Measurements from ENCODE around the gene ARID1B. TPM values are rescaled to one million over a fixed set of nuclear protein-coding genes. Genes with fewer than 3 reads are reported as not detected.

ARID1B gene
- total RNA-seq, 1 experiment from 2014 or later = 60.3 TPM

GRCh38 chr6:156867121-156867520 lies 89.9 kb downstream of the ARID1B start:
- CTCF ChIA-PET = interaction anchor here (0.7 kb wide), 1 partner anchor 40 kb away, joined by 3 read pairs; no protein-coding TSS in a partner anchor
- no peaks in the 10 kb centered on the region for H3K36me3 Mint-ChIP-seq
- DNase-seq (ENCODE audit: low spot score) (no peak), ATAC-seq (peak; percentile 16; the same call in 1 of the 2 replicates)
- no peaks in the 10 kb centered on the region for H3K9me3 Mint-ChIP-seq
- H3K27me3 Mint-ChIP-seq (ENCODE audit: low read depth) = no peaks in the 10 kb centered on the region
- POLR2A ChIA-PET = no interaction called here
- H3K4me3 Mint-ChIP-seq = no peak overlapping the region
- TF ChIP-seq NFATC4 (CRISPR knock-in tag; IDR thresholded peaks at IDR 0.05) (no peak), ZNF425 (CRISPR knock-in tag; conservative IDR thresholded peaks at IDR 0.05) (no peak), STAT6 (CRISPR knock-in tag; conservative IDR thresholded peaks at IDR 0.05; ENCODE audit: low read depth) (no peak)
- H3K4me1 Mint-ChIP-seq = peaks cover 89% of the 10 kb centered on the region
- H3K27ac Mint-ChIP-seq = peak overlapping the region; percentile 31; the same call in 1 of the 2 replicates

GRCh38 chr6:156868385-156868784 lies 91.2 kb downstream of the ARID1B start:
- Mint-ChIP-seq H3K4me1 (peaks cover 83% of the 10 kb centered on the region), H3K27ac (peak overlapping the region; percentile 89)
- CTCF ChIA-PET = no interaction called here

More at GRCh38 chr6:156868385-156868784, 91.2 kb downstream of the ARID1B start:
- no peak for TF ChIP-seq MLX (CRISPR knock-in tag; IDR thresholded peaks at IDR 0.05)
- TF ChIP-seq SP1 (CRISPR knock-in tag; conservative IDR thresholded peaks at IDR 0.05) = no peak
- no peak for TF ChIP-seq KAT7 (CRISPR knock-in tag; IDR thresholded peaks at IDR 0.05; ENCODE audit: borderline replicate concordance)
- TF ChIP-seq NFYB (CRISPR knock-in tag; conservative IDR thresholded peaks at IDR 0.05; ENCODE audit: low read depth) = no peak
- no peak for TF ChIP-seq ZNF512 (CRISPR knock-in tag; IDR thresholded peaks at IDR 0.05; ENCODE audit: borderline replicate concordance)
- TF ChIP-seq JAZF1 (CRISPR knock-in tag; IDR thresholded peaks at IDR 0.05) = no peak
- TF ChIP-seq PRRX2 (CRISPR knock-in tag; IDR thresholded peaks at IDR 0.05) = no peak
- TF ChIP-seq ATF6 (CRISPR knock-in tag; IDR thresholded peaks at IDR 0.05) = no peak
- no peak for TF ChIP-seq MYBL2 (CRISPR knock-in tag; IDR thresholded peaks at IDR 0.05)
- TF ChIP-seq ZNF263 (CRISPR knock-in tag; IDR thresholded peaks at IDR 0.05; ENCODE audit: low read depth) = no peak
- no peak for TF ChIP-seq ETV6 (CRISPR knock-in tag; IDR thresholded peaks at IDR 0.05)
- TF ChIP-seq ZNF138 (CRISPR knock-in tag; conservative IDR thresholded peaks at IDR 0.05) = no peak
- no peak for TF ChIP-seq ZNF671 (CRISPR knock-in tag; IDR thresholded peaks at IDR 0.05)
- no peak for TF ChIP-seq NR2C2 (CRISPR knock-in tag; IDR thresholded peaks at IDR 0.05)
- TF ChIP-seq ESRRA (CRISPR knock-in tag; IDR thresholded peaks at IDR 0.05; ENCODE audit: borderline replicate concordance) = no peak
- TF ChIP-seq SOX15 (CRISPR knock-in tag; IDR thresholded peaks at IDR 0.05) = no peak
- no peak for TF ChIP-seq ZBTB43 (CRISPR knock-in tag; IDR thresholded peaks at IDR 0.05)
- TF ChIP-seq ZNF219 (CRISPR knock-in tag; IDR thresholded peaks at IDR 0.05; ENCODE audit: borderline replicate concordance) = no peak
- TF ChIP-seq E2F5 (CRISPR knock-in tag; IDR thresholded peaks at IDR 0.05) = no peak
- H3K4me3 Mint-ChIP-seq = peak overlapping the region; percentile 43
- H3K9me3 Mint-ChIP-seq = no peaks in the 10 kb centered on the region
- POLR2A ChIA-PET = no interaction called here
- DNase-seq (ENCODE audit: low spot score) (no peak), ATAC-seq (0 out of 2 replicates have a peak, but pooled peaks have one; percentile 8)
- no peaks in the 10 kb centered on the region for H3K36me3 Mint-ChIP-seq
- H3K27me3 Mint-ChIP-seq (ENCODE audit: low read depth) = no peaks in the 10 kb centered on the region
